Heart left ventricle (tissue), 16 donors: ENCODE results near the gene SKI. TPM values are rescaled to one million over a fixed set of nuclear protein-coding genes. Genes with fewer than 3 reads are reported as not detected.

Source experiments
- ATAC-seq, 4 donors: fragments of 200-7000 bp; cut with Tn5 transposase; one replicate each; pipeline ENCODE4 v1.9.1; 2020 to 2022; ENCODE audit warnings: moderate library complexity in 4 of 4, mild to moderate bottlenecking in 3 of 4, moderate number of reproducible peaks in 1 of 4
- DNase-seq, 5 donors: peaks; one replicate each; pipeline ENCODE4 v3.0.0-alpha.2; 2020
- H3K27ac ChIP-seq, 12 donors: fragments of 200-600 bp; sonication (generic) in 4 of 12; one replicate each; pipeline versions ENCODE4 v1.5.0 to v1.8.0; 2016 to 2022; ENCODE audit warnings: mild to moderate bottlenecking in 2 of 12
- H3K27me3 ChIP-seq, 9 donors: fragments of 200-600 bp; sonication (generic) in 2 of 9; one replicate each; pipeline versions ENCODE4 v1.5.1 to v1.8.0; 2016 to 2022; ENCODE audit warnings: mild to moderate bottlenecking in 3 of 9
- H3K36me3 ChIP-seq, 9 donors: fragments of 200-600 bp; sonication (generic) in 2 of 9; one replicate each; pipeline versions ENCODE4 v1.5.0 to v1.8.0; 2018 to 2022; ENCODE audit warnings: mild to moderate bottlenecking in 2 of 9
- H3K4me1 ChIP-seq, 12 donors: fragments of 200-600 bp; sonication (generic) in 4 of 12; one replicate each; pipeline versions ENCODE4 v1.5.0 to v1.8.0; 2016 to 2022; ENCODE audit warnings: mild to moderate bottlenecking in 3 of 12
- H3K4me3 ChIP-seq, 12 donors: fragments of 200-600 bp; sonication (generic) in 4 of 12; one replicate each; pipeline versions ENCODE4 v1.5.0 to v1.8.0; 2017 to 2022; ENCODE audit warnings: mild to moderate bottlenecking in 9 of 12, moderate library complexity in 4 of 12
- H3K9me3 ChIP-seq, 12 donors: fragments of 200-600 bp; sonication (generic) in 4 of 12; one replicate each; pipeline versions ENCODE4 v1.5.0 to v1.8.0; 2016 to 2022; ENCODE audit warnings: mild to moderate bottlenecking in 1 of 12
- CTCF ChIP-seq, 12 donors: fragments of 200-600 bp; sonication (generic) in 4 of 12; IDR thresholded peaks; one replicate each; pipeline versions ENCODE4 v1.5.0 to v1.8.0; 2018 to 2022; ENCODE audit warnings: antibody characterized with exemption in 12 of 12, mild to moderate bottlenecking in 5 of 12
- POLR2A ChIP-seq, 2 donors: fragments of 450-650 bp; IDR thresholded peaks; one replicate each; pipeline ENCODE4 v1.6.1; 2017; ENCODE audit warnings: antibody characterized with exemption in 2 of 2, mild to moderate bottlenecking in 2 of 2, moderate library complexity in 2 of 2
- WGBS, 4 donors: extraction: QIAGEN DNeasy Blood & Tissue Kit in 2 of 4; methylation state at CpG; one replicate each; pipeline versions ENCODE4 v1.1.5 to v1.1.7; 2013 to 2018; 5-methylcytosine and 5-hydroxymethylcytosine counted together
- intact Hi-C, 10 donors: fragments of 100-400 bp; cut with DNase I; formaldehyde crosslinking; loops; one replicate each; pipeline versions ENCODE4 v1.11.1 to v1.14.2; 2022
- polyA plus RNA-seq, 2 donors: library from polyadenylated mRNA; stranded (reverse); fragments of 200-250 nt; gene quantifications; one replicate each; pipeline ENCODE4 v1.2.3, GENCODE V29; 2013
- total RNA-seq, 9 donors: library from RNA; depleted of rRNA in 2 of 9; stranded (reverse); fragments of >200 nt in 2 of 9; fragmentation: NEBNext Ultra II Directional in 3 of 9; extraction: Animal tissue kit (Norgen Biotek cat#: 25700) in 3 of 9; gene quantifications; one replicate each; pipeline versions ENCODE4 v1.1.0 to v1.2.4, GENCODE V29; 2016 to 2023
- donor health status: ischemic (EF 13 %, LVEDD 7.1; RV severe dilation, severe dysfunction).
- donor health status: healthy with polysubstance abuse.
- donor health status: DM: no; HTN: yes; CAD: no.
- donor health status: DM: no; HTN: no; CAD: no.
- donor health status: ischemic (EF 25% LVEDD 6.9; RV normal size, moderate dysfunction).
- donor health status: ischemic (EF 25% LVEDD 5.7; RV mildly dilated, moderate dysfunction).
- donor health status: healthy.
- donor health status: DM: yes; HTN: yes; CAD: no.
- donor health status: ischemic (EF 35%, LVEDD 5.7; RV mildly dilated, moderate dysfunction).
- donor health status: nonischemic (EF 11% LVEDD 7.7; RV severe dilation, severe dysfunction).
- donor health status: DM: yes; HTN: yes; CAD: no.
- donor health status: PGD.
- donor health status: ischemic (EF 29% LVEDD 5.4; RV normal size, mild dysfunction).
- donor health status: nonischemic (EF 23%, LVEDD 6.1; RV moderate dilation, normal function).

Gene SKI
- total and polyA plus RNA-seq, 11 donors = 16.9 to 52.7 (median 38.9) TPM

- Histone ChIP-seq H3K36me3 (no peaks in the 10 kb centered on the region), H3K4me3 (peak overlapping the region in 1 of 12 donors; percentile 27), H3K27me3 (peaks cover 0 to 8% (median 0%) of the 10 kb centered on the region in 9 donors), H3K27ac (peak overlapping the region in 6 of 12 donors; percentile 67 to 88 (median 76)), H3K9me3 (no peaks in the 10 kb centered on the region), H3K4me1 (peaks cover 0 to 64% (median 27%) of the 10 kb centered on the region in 12 donors)
- TF ChIP-seq CTCF (IDR thresholded peaks at IDR 0.05) = no peak
- no peak for TF ChIP-seq POLR2A (IDR thresholded peaks at IDR 0.05)
- intact Hi-C loops = loop anchor here in 3 of 10 donors (5.0 kb wide), 2 partner anchors 56 to 61 kb away; no protein-coding TSS in a partner anchor
- no peak for ATAC-seq
- peak in 1 of 5 donors; percentile 28 for DNase-seq
- 74 to 95% (median 89%) methylated on average over 15 to 41 of the region's 41 CpGs for WGBS, 4 donors
Observed at GRCh38 chr1:2320760-2321667, 92.9 kb downstream of the SKI start.

DNA sequence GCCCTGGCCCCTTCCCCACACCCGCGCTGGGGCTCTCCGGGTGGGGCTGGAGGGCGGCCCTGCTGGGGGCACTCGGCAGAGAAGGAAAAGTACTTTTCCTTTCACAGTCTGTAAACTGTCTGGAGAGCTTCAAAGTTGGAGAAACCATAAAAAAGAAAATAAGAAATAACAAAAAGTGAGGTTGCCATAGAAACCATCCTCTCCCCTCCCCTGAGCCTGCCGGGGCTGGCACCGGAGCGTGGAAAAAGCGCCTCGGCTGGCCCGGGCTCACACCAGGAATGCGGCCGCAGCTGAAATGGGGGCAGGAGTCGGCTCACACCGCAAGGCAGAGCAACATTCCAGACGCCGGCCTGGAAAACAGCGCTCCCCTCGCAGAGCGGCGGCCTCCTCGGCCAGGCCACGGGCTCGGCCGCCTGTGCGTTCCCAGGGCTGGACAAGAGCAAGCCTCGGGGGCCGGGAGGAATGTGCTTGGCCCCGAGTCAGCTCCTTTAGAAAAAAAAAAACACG is 94.0 kb downstream of the SKI start:
- H3K27ac ChIP-seq = peak overlapping the region; percentile 8 to 88 (median 66)
- peaks cover 0 to 59% (median 23%) of the 10 kb centered on the region in 12 donors for H3K4me1 ChIP-seq
- H3K9me3 ChIP-seq = no peaks in the 10 kb centered on the region
- peak overlapping the region in 7 of 12 donors; percentile 4 to 42 (median 15) for H3K4me3 ChIP-seq
- WGBS, 4 donors = 8 to 11% (median 9%) methylated on average over 30 of the region's 30 CpGs
- ATAC-seq (peak; percentile 62 to 86 (median 74)), DNase-seq (peak; percentile 74 to 87 (median 83))
- intact Hi-C loops = loop anchor here in 3 of 10 donors (5.0 kb wide), 2 partner anchors 55 to 60 kb away; no protein-coding TSS in a partner anchor
- no peaks in the 10 kb centered on the region for H3K36me3 ChIP-seq
- peak in 2 of 12 donors; percentile 22 to 24 for TF ChIP-seq CTCF (IDR thresholded peaks at IDR 0.05)
- TF ChIP-seq POLR2A (IDR thresholded peaks at IDR 0.05) = no peak
- peaks cover 0 to 8% (median 0%) of the 10 kb centered on the region in 9 donors for H3K27me3 ChIP-seq

- no peak for TF ChIP-seq CTCF (IDR thresholded peaks at IDR 0.05)
- TF ChIP-seq POLR2A (IDR thresholded peaks at IDR 0.05) = no peak
- Histone ChIP-seq H3K4me3 (peak overlapping the region in 5 of 12 donors; percentile 6 to 42 (median 16)), H3K9me3 (no peaks in the 10 kb centered on the region), H3K36me3 (no peaks in the 10 kb centered on the region), H3K27me3 (peaks cover 0 to 8% (median 0%) of the 10 kb centered on the region in 9 donors), H3K27ac (peak overlapping the region; percentile 8 to 88 (median 66)), H3K4me1 (peaks cover 0 to 58% (median 23%) of the 10 kb centered on the region in 12 donors)
- DNase-seq (peak in 1 of 5 donors; percentile 26), ATAC-seq (peak; percentile 17 to 37 (median 27))
- intact Hi-C loops = loop anchor here in 3 of 10 donors (5.0 kb wide), 2 partner anchors 55 to 60 kb away; no protein-coding TSS in a partner anchor
- 63 to 79% (median 74%) methylated on average over 19 to 41 of the region's 41 CpGs for WGBS, 4 donors
Observed at GRCh38 chr1:2322581-2323211, 94.6 kb downstream of the SKI start.
